ENCODE data around the gene SH3RF3.

GRCh38 chr2:109216332-109216731 is 87.3 kb downstream of the SH3RF3 start:
- TF ChIP-seq EZH2 (IDR thresholded peaks at IDR 0.05) (no peak), POLR2A (IDR thresholded peaks at IDR 0.05; ENCODE audit: borderline replicate concordance, extremely low read depth, insufficient read depth, insufficient read length) (no peak), JUND (IDR thresholded peaks at IDR 0.05) (no peak), ZNF274 (IDR thresholded peaks at IDR 0.05; ENCODE audit: low read depth, low read length) (no peak), ZFX (IDR thresholded peaks at IDR 0.05) (no peak), YY1 (IDR thresholded peaks at IDR 0.05; ENCODE audit: extremely low read depth, insufficient replicate concordance, low read depth, low read length) (no peak), EGR1 (IDR thresholded peaks at IDR 0.05; ENCODE audit: low read depth) (no peak), POLR2AphosphoS5 (IDR thresholded peaks at IDR 0.05; ENCODE audit: low read depth, low read length) (no peak)
- TF ChIP-seq, protein P1, sequence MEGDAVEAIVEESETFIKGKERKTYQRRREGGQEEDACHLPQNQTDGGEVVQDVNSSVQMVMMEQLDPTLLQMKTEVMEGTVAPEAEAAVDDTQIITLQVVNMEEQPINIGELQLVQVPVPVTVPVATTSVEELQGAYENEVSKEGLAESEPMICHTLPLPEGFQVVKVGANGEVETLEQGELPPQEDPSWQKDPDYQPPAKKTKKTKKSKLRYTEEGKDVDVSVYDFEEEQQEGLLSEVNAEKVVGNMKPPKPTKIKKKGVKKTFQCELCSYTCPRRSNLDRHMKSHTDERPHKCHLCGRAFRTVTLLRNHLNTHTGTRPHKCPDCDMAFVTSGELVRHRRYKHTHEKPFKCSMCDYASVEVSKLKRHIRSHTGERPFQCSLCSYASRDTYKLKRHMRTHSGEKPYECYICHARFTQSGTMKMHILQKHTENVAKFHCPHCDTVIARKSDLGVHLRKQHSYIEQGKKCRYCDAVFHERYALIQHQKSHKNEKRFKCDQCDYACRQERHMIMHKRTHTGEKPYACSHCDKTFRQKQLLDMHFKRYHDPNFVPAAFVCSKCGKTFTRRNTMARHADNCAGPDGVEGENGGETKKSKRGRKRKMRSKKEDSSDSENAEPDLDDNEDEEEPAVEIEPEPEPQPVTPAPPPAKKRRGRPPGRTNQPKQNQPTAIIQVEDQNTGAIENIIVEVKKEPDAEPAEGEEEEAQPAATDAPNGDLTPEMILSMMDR (IDR thresholded peaks at IDR 0.05 in 2 of 3, conservative IDR thresholded peaks at IDR 0.05 in 1 of 3; ENCODE audit: borderline replicate concordance in 1 of 3, insufficient read depth in 1 of 3, low read depth in 2 of 3, low read length in 2 of 3) = no peak
- TF ChIP-seq, protein P2, sequence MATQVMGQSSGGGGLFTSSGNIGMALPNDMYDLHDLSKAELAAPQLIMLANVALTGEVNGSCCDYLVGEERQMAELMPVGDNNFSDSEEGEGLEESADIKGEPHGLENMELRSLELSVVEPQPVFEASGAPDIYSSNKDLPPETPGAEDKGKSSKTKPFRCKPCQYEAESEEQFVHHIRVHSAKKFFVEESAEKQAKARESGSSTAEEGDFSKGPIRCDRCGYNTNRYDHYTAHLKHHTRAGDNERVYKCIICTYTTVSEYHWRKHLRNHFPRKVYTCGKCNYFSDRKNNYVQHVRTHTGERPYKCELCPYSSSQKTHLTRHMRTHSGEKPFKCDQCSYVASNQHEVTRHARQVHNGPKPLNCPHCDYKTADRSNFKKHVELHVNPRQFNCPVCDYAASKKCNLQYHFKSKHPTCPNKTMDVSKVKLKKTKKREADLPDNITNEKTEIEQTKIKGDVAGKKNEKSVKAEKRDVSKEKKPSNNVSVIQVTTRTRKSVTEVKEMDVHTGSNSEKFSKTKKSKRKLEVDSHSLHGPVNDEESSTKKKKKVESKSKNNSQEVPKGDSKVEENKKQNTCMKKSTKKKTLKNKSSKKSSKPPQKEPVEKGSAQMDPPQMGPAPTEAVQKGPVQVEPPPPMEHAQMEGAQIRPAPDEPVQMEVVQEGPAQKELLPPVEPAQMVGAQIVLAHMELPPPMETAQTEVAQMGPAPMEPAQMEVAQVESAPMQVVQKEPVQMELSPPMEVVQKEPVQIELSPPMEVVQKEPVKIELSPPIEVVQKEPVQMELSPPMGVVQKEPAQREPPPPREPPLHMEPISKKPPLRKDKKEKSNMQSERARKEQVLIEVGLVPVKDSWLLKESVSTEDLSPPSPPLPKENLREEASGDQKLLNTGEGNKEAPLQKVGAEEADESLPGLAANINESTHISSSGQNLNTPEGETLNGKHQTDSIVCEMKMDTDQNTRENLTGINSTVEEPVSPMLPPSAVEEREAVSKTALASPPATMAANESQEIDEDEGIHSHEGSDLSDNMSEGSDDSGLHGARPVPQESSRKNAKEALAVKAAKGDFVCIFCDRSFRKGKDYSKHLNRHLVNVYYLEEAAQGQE (IDR thresholded peaks at IDR 0.05; ENCODE audit: low read depth) = no peak

All from HCT116 (cell line).